Fibroblast of pulmonary artery (primary cell): ENCODE measurements around the gene IL1R2.

ENCODE experiments used
- DNase-seq: peaks from one replicate; pipeline ENCODE4 v3.0.0-alpha.2; 2010; ENCODE audit warnings: low read depth
- H3K4me3 ChIP-seq: replicated peaks from 2 replicates; pipeline ENCODE4 v1.5.1; 2011; ENCODE audit warnings: low read depth, mild to moderate bottlenecking, control low read depth, low read length, moderate library complexity
- CTCF ChIP-seq: IDR thresholded peaks from 2 replicates; pipeline ENCODE4 v1.5.1; 2011; ENCODE audit warnings: mild to moderate bottlenecking, control low read depth, low read length, inconsistent platforms; ENCODE audit errors: missing control alignments

Gene IL1R2

GRCh38 chr2:101981504-101981903 lies 10.3 kb upstream of the IL1R2 start:
- H3K4me3 ChIP-seq, result no peak overlapping the region
- DNase-seq, result no peak
- TF ChIP-seq CTCF, result no peak

- no peak overlapping the region for H3K4me3 ChIP-seq
- TF ChIP-seq CTCF, result no peak
- DNase-seq, result no peak
Observed at GRCh38 chr2:101982495-101983029, 9.2 kb upstream of the IL1R2 start.

GRCh38 chr2:101983486-101983885 lies 8.3 kb upstream of the IL1R2 start:
- no peak overlapping the region for H3K4me3 ChIP-seq
- DNase-seq, result peak; percentile 35
- no peak for TF ChIP-seq CTCF

DNA sequence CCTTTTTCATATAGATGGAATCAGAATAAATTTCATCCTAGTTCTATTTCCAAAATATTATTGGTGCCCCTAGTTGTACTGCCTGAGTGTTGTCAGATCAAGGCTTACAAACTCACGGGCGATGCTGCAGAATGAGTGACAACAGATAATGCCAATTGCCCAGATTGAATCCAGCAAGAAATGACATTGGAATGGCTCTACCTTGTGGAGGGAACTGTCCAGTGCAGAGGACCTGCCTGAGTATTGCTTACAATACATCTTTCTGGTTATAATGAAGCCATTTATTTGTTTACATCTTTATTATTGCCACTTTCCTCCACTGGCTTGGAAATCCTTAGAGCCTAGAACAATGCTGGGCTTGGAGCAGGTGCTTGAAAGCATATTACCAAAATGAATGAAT lies 7.8 kb upstream of the IL1R2 start:
- TF ChIP-seq CTCF, result peak; percentile 65
- H3K4me3 ChIP-seq, result no peak overlapping the region
- peak; percentile 48 for DNase-seq

DNA sequence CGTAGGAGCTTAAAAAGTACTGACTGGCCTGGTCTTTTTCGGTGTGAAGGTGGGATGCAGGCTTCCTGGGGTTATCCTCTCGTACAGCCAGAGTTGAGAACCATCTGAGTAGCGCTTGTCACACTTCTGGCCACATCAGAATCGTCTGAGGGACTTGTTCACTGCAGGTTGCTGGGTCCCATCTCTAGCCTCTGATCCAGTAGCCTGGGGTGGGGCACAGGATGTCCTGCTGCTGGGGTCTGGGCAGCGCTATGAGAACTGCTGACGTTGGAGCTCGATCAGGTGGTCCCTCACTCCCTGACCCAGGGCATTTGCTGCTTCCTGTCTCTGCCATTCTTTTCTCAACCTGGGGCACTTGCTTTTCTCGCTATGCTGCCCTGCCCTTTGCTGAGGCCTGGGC lies 7.1 kb upstream of the IL1R2 start:
- TF ChIP-seq CTCF, result no peak
- H3K4me3 ChIP-seq, result no peak overlapping the region
- no peak for DNase-seq

DNA sequence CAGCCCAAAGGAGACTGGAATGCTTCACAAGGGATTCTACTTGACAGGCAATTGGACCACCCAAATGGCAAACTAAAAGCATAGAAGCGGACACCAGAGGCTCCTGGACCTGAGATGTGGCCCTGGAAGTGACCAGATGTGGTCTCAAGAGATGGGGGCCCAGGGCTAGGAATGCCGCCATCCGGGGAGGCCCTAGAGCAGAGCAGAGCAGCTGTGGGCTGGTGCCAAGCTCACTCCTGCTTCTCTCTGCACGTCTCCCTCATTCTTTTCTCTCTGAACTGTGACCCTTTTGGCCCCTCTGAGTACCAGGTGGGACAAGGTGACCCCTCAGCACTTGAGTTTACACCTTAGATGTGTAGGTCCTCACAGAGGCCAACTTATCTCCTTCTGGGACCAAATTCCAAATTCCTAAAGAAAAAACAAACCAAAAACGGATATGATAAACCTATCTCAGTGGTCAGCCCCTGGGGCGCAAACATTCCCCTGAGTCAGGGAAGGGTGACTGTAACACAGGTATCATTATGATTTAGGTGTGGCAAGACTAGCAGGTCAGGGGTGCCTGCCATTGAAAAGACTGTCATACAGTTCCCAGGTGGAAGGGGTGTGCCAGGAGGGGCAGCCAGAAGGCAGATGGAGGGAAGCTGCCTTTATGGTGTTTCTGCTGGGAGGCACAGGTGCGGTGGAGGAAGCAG lies 6.5 kb upstream of the IL1R2 start:
- no peak for TF ChIP-seq CTCF
- DNase-seq, result no peak
- no peak overlapping the region for H3K4me3 ChIP-seq

GRCh38 chr2:101985793-101986164 lies 6.0 kb upstream of the IL1R2 start:
- H3K4me3 ChIP-seq, result no peak overlapping the region
- no peak for DNase-seq
- no peak for TF ChIP-seq CTCF
